HG02642 (cell line): ENCODE data around the gene TMEM183A.
"Not testable (repeated sequence)": the region's sequence is repeated elsewhere in the genome, so short reads cannot be mapped to it uniquely, and the experiment has no call there.

Source experiments
- ATAC-seq: cut with Tn5 transposase; IDR thresholded peaks from one replicate; pipeline ENCODE4 v1.9.1; 2021; ENCODE audit warnings: mild to moderate bottlenecking; ENCODE audit not compliant: unreplicated experiment, poor library complexity

TMEM183A gene

GRCh38 chr1:202986120-202986519 is 21.1 kb upstream of the TMEM183A start:
- ATAC-seq = not testable (repeated sequence)

- no peak for ATAC-seq
Measured at GRCh38 chr1:202987255-202987654, 19.9 kb upstream of the TMEM183A start.

GRCh38 chr1:202987922-202988583 is 19.1 kb upstream of the TMEM183A start:
- no peak for ATAC-seq

- no peak for ATAC-seq
Measured at GRCh38 chr1:202989879-202990278, 17.3 kb upstream of the TMEM183A start.

GRCh38 chr1:202991112-202991511 is 16.1 kb upstream of the TMEM183A start:
- no peak for ATAC-seq

GRCh38 chr1:202994756-202995155 is 12.4 kb upstream of the TMEM183A start:
- ATAC-seq = no peak

- ATAC-seq = no peak
Measured at GRCh38 chr1:202998836-202999750, 8.1 kb upstream of the TMEM183A start.

- ATAC-seq = no peak
Measured at GRCh38 chr1:203000217-203000944, 6.8 kb upstream of the TMEM183A start.

- no peak for ATAC-seq
Measured at GRCh38 chr1:203001986-203002385, 5.2 kb upstream of the TMEM183A start.

GRCh38 chr1:203002951-203003350 is 4.2 kb upstream of the TMEM183A start:
- ATAC-seq = no peak

GRCh38 chr1:203005395-203006142 is 1.6 kb upstream of the TMEM183A start:
- not testable (repeated sequence) for ATAC-seq

GRCh38 chr1:203009185-203009584 is 2.0 kb downstream of the TMEM183A start:
- no peak for ATAC-seq

GRCh38 chr1:203011582-203011981 is 4.4 kb downstream of the TMEM183A start:
- ATAC-seq = no peak

GRCh38 chr1:203017061-203017460 is 9.9 kb downstream of the TMEM183A start:
- ATAC-seq = no peak

GRCh38 chr1:203017692-203018091 is 10.5 kb downstream of the TMEM183A start:
- no peak for ATAC-seq

- not testable (repeated sequence) for ATAC-seq
Measured at GRCh38 chr1:203022855-203023254, 15.7 kb downstream of the TMEM183A start.

- no peak for ATAC-seq
Measured at GRCh38 chr1:203025686-203026030, 18.5 kb downstream of the TMEM183A start.

- peak; percentile 86 for ATAC-seq
Measured at GRCh38 chr1:203026031-203026665, 19.0 kb downstream of the TMEM183A start, which contains the start of gene PPFIA4. TSS of gene PPFIA4 (plus strand) at chr1:203026491. CDS start at chr1:203039009, 12,518 bp downstream.
